Fibroblast of pulmonary artery (primary cell): ENCODE measurements around the gene LANCL3.

ENCODE experiments used
- DNase-seq: peaks from one replicate; pipeline ENCODE4 v3.0.0-alpha.2; 2010; ENCODE audit warnings: low read depth
- H3K4me3 ChIP-seq: replicated peaks from 2 replicates; pipeline ENCODE4 v1.5.1; 2011; ENCODE audit warnings: low read depth, mild to moderate bottlenecking, control low read depth, low read length, moderate library complexity
- CTCF ChIP-seq: IDR thresholded peaks from 2 replicates; pipeline ENCODE4 v1.5.1; 2011; ENCODE audit warnings: mild to moderate bottlenecking, control low read depth, low read length, inconsistent platforms; ENCODE audit errors: missing control alignments

The LANCL3 gene

GRCh38 chrX:37658343-37659030 is 87.0 kb downstream of the LANCL3 start:
- no peak overlapping the region for H3K4me3 ChIP-seq

DNA sequence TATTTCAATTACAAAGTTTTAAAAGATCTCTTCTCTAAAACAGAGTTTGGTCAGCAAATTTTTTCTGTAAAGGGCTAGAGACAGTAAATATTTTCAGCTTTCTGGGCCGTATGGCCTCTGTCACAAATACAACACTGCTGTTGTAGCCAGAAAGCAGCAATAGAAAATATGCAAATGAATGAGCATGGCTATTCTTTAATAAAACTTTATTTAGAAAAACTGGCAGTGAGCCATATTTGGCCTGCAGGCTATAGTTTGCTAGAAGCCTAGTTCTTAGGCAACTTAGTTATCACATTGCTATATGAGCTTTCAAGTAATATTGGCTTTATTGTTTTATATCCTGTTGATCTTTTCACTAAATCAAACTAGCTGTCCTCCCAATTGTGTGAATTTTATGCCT is 87.6 kb downstream of the LANCL3 start:
- DNase-seq = no peak
- TF ChIP-seq CTCF = no peak
- H3K4me3 ChIP-seq = no peak overlapping the region

More at GRCh38 chrX:37658343-37659030, 87.0 kb downstream of the LANCL3 start:
- DNase-seq = no peak
- no peak for TF ChIP-seq CTCF

- DNase-seq = no peak
- no peak overlapping the region for H3K4me3 ChIP-seq
Observed at GRCh38 chrX:37662181-37662580, 90.7 kb downstream of the LANCL3 start.

DNA sequence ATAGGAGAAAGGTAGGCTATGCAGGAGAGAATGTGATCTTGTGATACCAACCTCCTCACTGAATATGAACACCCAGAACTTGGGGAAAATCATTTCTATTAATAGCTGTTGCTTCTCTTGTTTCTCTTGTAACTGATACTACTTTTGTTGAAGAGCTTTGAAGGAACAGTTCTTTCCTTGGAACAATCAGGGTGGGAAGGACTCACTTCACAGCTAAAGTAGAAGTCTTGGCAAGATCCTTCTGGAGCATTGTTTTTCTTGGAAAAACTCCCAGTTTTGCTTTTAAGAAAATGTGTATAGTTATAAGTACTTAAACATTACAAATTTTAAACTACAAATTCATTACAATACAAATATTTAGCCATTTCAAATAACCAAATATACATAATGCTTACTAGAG is 95.1 kb downstream of the LANCL3 start:
- peak; percentile 30 for DNase-seq

More at GRCh38 chrX:37662181-37662580, 90.7 kb downstream of the LANCL3 start:
- TF ChIP-seq CTCF = no peak

DNA sequence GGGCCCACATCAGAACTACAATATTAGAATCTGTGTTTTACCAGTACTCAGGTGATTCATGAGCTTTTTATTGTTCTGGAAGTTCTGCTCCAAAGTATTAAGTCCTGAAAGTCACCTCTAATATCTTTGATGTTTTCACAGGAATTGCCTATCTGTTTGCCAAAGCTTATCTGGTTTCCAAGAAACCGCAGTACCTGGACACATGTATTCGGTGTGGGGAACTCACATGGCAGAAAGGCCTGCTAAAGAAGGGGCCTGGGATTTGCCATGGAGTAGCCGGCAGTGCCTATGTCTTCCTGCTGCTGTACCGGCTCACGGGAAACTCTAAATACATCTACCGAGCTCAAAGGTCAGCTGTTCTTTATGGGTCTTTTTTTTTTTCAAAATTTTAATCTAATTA is 95.7 kb downstream of the LANCL3 start:
- no peak overlapping the region for H3K4me3 ChIP-seq
- TF ChIP-seq CTCF = no peak
- DNase-seq = no peak

More for the DNA sequence above, 95.1 kb downstream of the LANCL3 start:
- TF ChIP-seq CTCF = no peak
- no peak overlapping the region for H3K4me3 ChIP-seq

DNA sequence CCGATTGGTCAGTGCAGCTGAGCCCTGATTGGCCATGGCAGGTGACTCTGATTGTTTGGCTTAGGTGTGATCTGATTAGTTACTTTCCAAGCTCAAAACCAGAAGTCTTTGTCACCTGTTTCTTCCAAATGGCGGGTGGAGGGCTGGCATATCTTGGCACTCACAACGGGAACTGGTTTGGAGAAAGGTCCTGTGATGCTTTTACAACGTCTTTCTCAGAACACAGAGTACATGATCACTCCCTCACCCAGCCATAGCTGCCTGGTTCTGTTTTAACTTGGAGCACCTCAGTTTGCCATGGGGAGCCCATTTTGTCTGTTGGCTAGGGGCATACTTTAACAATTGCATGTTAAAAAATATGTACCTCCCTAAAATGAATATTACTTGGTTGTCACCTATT is 101.1 kb downstream of the LANCL3 start:
- H3K4me3 ChIP-seq = no peak overlapping the region
- DNase-seq = no peak
- no peak for TF ChIP-seq CTCF

GRCh38 chrX:37676811-37677210 is 105.3 kb downstream of the LANCL3 start:
- TF ChIP-seq CTCF = no peak
- DNase-seq = no peak
- no peak overlapping the region for H3K4me3 ChIP-seq
